ENCODE data around the gene TMEM45A. TPM values are rescaled to one million over a fixed set of nuclear protein-coding genes. Genes with fewer than 3 reads are reported as not detected.

TMEM45A gene
- total and polyA plus RNA-seq, 2 donors (not counting 3 experiments of a cell fraction or from before 2014, with no cell fraction given) = 5.6 to 8.6 TPM

GRCh38 chr3:100602506-100603444 lies 110.4 kb downstream of the TMEM45A start:
- H3K27ac ChIP-seq (ENCODE audit: insufficient read depth, low read depth, low read length) = no peak overlapping the region
- H2AFZ ChIP-seq (ENCODE audit: low read depth, low read length) = no peak overlapping the region
- dilution Hi-C loops (cut with MboI; ENCODE audit: extremely low pct_ligation_motif_present, low sequenced_read_pairs) = no loop called here
- no peak overlapping the region for H3K4me3 ChIP-seq (replicated peaks in 1 of 3; ENCODE audit: insufficient read depth in 1 of 3, low read depth in 1 of 3, low read length in 3 of 3)
- no peak overlapping the region for H3K9ac ChIP-seq (replicated peaks; ENCODE audit: extremely low read depth, insufficient read depth, low read length)
- intact Hi-C loops (cut with micrococcal nuclease) = no loop called here
- ChIA-PET POLR2A (no interaction called here), CTCF (interaction anchor here (0.8 to 3.4 kb wide), 12 partner anchors 12 to 194 kb away, joined by 3 to 25 read pairs (median 4); no protein-coding TSS in a partner anchor)
- H3K27me3 ChIP-seq (ENCODE audit: control insufficient read depth in 2 of 2, insufficient read depth in 2 of 2, low read length in 2 of 2) = peaks cover 0 to 7% of the 10 kb centered on the region in 2 experiments
- H3K79me2 ChIP-seq (ENCODE audit: control insufficient read depth, insufficient read depth, low read length) = no peaks in the 10 kb centered on the region
- BruUV-seq (replicated peaks) = no TSS peak
- H3K9me1 ChIP-seq (replicated peaks; ENCODE audit: control insufficient read depth, extremely low read depth, insufficient read depth, low read length) = no peaks in the 10 kb centered on the region
- no peaks in the 10 kb centered on the region for H3K4me1 ChIP-seq (ENCODE audit: control insufficient read depth, extremely low read depth, insufficient read depth, low read length)
- H4K20me1 ChIP-seq (replicated peaks; ENCODE audit: control insufficient read depth, extremely low read depth, insufficient read depth, low read length) = no peaks in the 10 kb centered on the region
- FAIRE-seq = peak; percentile 37
- no peak for TF ChIP-seq EZH2 (IDR thresholded peaks at IDR 0.05; ENCODE audit: borderline replicate concordance, low read depth, low read length, severe bottlenecking)
- no peak for TF ChIP-seq MAX (IDR thresholded peaks at IDR 0.05; ENCODE audit: insufficient read depth, insufficient read length)
- no peak for TF ChIP-seq JUN (IDR thresholded peaks at IDR 0.05; ENCODE audit: borderline replicate concordance, insufficient read depth, insufficient read length, low read depth)
- no peak for TF ChIP-seq POLR2AphosphoS5 (IDR thresholded peaks at IDR 0.05; ENCODE audit: insufficient read depth, low read depth, low read length)
- no peak for TF ChIP-seq MYC (IDR thresholded peaks at IDR 0.05; ENCODE audit: low read depth, low read length)
- TF ChIP-seq POLR2A (IDR thresholded peaks at IDR 0.05; ENCODE audit: low read depth, low read length) = no peak
- TF ChIP-seq GATA2 (IDR thresholded peaks at IDR 0.05; ENCODE audit: insufficient read depth, insufficient read length, low read depth, low read length) = no peak
- no peak for TF ChIP-seq FOS (IDR thresholded peaks at IDR 0.05; ENCODE audit: borderline replicate concordance, insufficient read depth, low read length)
- no peak for TF ChIP-seq CTCF (IDR thresholded peaks at IDR 0.05; ENCODE audit: extremely low read depth in 1 of 2, insufficient read depth in 1 of 2, low read depth in 1 of 2, low read length in 2 of 2)
- no peaks in the 10 kb centered on the region for H3K9me3 ChIP-seq (replicated peaks; ENCODE audit: control insufficient read depth, insufficient read depth, low read length)
- DNase-seq (ENCODE audit: low read depth, low spot score) = no peak
- no peaks in the 10 kb centered on the region for H3K36me3 ChIP-seq (ENCODE audit: control insufficient read depth in 2 of 2, extremely low read depth in 1 of 2, insufficient read depth in 2 of 2, low read length in 2 of 2)
- H3K4me2 ChIP-seq (ENCODE audit: insufficient read depth, low read length) = no peak overlapping the region
